HL-60 (cell line): ENCODE results near the gene BMAL1.
"Not testable (repeated sequence)": the region's sequence is repeated elsewhere in the genome, so short reads cannot be mapped to it uniquely, and the experiment has no call there.

Experiments
- DNase-seq, 2 experiments: peaks; one replicate each; pipeline ENCODE4 v3.0.0-alpha.2; 2010 to 2020; ENCODE audit warnings: low read depth in 1 of 2, low spot score in 1 of 2
- H3K27ac ChIP-seq: fragments of 250-450 bp; sonication (Bioruptor Pico); replicated peaks from 2 replicates; pipeline ENCODE4 v1.5.1; 2020; ENCODE audit warnings: mild to moderate bottlenecking, moderate library complexity
- H3K27me3 ChIP-seq: fragments of 250-450 bp; sonication (Bioruptor Pico); 2 replicates; pipeline ENCODE4 v1.5.1; 2021; ENCODE audit warnings: mild to moderate bottlenecking, moderate library complexity; ENCODE audit not compliant: insufficient read depth, poor library complexity, severe bottlenecking
- H3K4me3 ChIP-seq: replicated peaks from 2 replicates; pipeline ENCODE4 v1.5.1; 2011; ENCODE audit warnings: mild to moderate bottlenecking, control low read depth, low read length; ENCODE audit not compliant: insufficient read depth
- CTCF ChIP-seq: IDR thresholded peaks from one replicate; pipeline ENCODE4 v1.5.1; 2011; ENCODE audit warnings: low read length, control low read depth, inconsistent platforms; ENCODE audit not compliant: insufficient read depth
- GABPA ChIP-seq: IDR thresholded peaks from 2 replicates; pipeline ENCODE4 v1.6.1; 2012; ENCODE audit warnings: low read depth
- POLR2AphosphoS5 ChIP-seq: IDR thresholded peaks from 2 replicates; pipeline ENCODE4 v1.6.1; 2012; ENCODE audit warnings: low read depth
- SPI1 ChIP-seq: IDR thresholded peaks from 2 replicates; pipeline ENCODE4 v1.6.1; 2012; ENCODE audit warnings: low read depth, mild to moderate bottlenecking, borderline replicate concordance
- TF ChIP-seq, protein P1 (sequence below): IDR thresholded peaks from 2 replicates; pipeline ENCODE4 v1.6.1; 2012; ENCODE audit warnings: low read depth; ENCODE audit not compliant: insufficient replicate concordance

Gene BMAL1

DNA sequence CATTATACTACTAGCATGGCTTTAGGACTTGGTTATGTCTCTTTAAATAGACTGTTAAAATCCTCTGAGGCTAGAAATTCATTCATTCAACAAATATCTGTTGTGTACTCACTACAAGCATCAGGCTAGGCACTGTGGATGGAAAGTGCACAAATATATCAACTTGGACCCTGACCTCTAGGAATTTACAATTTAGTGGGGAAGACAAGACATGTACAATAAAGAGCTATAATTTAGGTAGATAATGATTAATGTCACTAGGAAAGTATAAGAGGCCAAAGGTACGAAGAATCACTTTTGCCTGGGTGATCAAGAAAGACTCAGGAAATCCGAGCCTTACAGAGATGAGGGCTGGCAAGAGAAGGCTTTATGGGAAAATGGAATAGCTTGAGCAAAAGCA, 25.6 kb upstream of the BMAL1 start:
- no peak overlapping the region for H3K4me3 ChIP-seq
- H3K27ac ChIP-seq: no peak overlapping the region
- TF ChIP-seq GABPA (no peak), CTCF (no peak), SPI1 (no peak), POLR2AphosphoS5 (no peak)
- TF ChIP-seq, protein P1, sequence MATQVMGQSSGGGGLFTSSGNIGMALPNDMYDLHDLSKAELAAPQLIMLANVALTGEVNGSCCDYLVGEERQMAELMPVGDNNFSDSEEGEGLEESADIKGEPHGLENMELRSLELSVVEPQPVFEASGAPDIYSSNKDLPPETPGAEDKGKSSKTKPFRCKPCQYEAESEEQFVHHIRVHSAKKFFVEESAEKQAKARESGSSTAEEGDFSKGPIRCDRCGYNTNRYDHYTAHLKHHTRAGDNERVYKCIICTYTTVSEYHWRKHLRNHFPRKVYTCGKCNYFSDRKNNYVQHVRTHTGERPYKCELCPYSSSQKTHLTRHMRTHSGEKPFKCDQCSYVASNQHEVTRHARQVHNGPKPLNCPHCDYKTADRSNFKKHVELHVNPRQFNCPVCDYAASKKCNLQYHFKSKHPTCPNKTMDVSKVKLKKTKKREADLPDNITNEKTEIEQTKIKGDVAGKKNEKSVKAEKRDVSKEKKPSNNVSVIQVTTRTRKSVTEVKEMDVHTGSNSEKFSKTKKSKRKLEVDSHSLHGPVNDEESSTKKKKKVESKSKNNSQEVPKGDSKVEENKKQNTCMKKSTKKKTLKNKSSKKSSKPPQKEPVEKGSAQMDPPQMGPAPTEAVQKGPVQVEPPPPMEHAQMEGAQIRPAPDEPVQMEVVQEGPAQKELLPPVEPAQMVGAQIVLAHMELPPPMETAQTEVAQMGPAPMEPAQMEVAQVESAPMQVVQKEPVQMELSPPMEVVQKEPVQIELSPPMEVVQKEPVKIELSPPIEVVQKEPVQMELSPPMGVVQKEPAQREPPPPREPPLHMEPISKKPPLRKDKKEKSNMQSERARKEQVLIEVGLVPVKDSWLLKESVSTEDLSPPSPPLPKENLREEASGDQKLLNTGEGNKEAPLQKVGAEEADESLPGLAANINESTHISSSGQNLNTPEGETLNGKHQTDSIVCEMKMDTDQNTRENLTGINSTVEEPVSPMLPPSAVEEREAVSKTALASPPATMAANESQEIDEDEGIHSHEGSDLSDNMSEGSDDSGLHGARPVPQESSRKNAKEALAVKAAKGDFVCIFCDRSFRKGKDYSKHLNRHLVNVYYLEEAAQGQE: no peak
- peaks cover 5% of the 10 kb centered on the region for H3K27me3 ChIP-seq
- no peak for DNase-seq

DNA sequence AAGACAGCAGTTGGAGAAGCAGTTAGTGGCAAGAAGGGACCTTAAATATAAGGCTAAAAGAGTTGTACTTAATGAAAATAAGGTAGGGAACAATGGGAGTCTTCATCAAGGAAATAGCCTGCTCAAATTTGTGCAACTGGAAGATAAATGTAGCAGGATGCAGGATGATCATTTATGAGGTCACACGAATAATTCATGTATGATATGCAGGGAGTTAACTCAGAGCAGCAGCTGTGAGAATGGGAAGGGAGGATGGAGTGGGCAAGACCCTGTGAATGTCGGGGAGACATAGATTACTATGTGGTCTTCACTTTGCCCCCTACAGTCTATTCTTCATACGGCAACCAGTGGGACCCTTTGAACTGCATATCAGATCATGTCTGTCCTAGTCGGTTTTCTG, 25.2 kb upstream of the BMAL1 start:
- Histone ChIP-seq H3K27me3 (peaks cover 5% of the 10 kb centered on the region), H3K4me3 (no peak overlapping the region), H3K27ac (no peak overlapping the region)
- TF ChIP-seq GABPA: no peak
- no peak for TF ChIP-seq CTCF
- no peak for TF ChIP-seq POLR2AphosphoS5
- no peak for TF ChIP-seq SPI1
- TF ChIP-seq, protein P1: no peak
- DNase-seq: no peak

GRCh38 chr11:13256216-13256615, 21.4 kb upstream of the BMAL1 start:
- Histone ChIP-seq H3K27ac (no peak overlapping the region), H3K4me3 (no peak overlapping the region), H3K27me3 (peaks cover 6% of the 10 kb centered on the region)
- no peak for DNase-seq
- TF ChIP-seq POLR2AphosphoS5: no peak
- TF ChIP-seq, protein P1: no peak
- no peak for TF ChIP-seq SPI1
- no peak for TF ChIP-seq CTCF
- no peak for TF ChIP-seq GABPA

DNA sequence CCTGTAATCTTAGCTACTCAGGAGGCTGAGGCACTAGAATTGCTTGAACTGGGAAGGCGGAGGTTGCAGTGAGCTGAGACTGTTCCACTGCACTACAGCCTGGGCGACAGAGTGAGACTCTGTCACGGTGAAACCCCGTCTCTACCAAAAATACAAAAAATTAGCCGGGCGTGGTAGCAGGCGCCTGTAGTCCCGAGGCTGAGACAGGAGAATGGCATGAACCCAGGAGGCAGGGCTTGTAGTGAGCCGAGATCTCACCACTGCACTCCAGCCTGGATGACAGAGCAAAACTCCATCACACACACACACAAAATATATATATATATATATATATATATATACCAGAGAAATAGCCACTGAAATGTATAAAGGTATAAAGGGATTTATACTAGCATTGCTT, 19.5 kb upstream of the BMAL1 start:
- not testable (repeated sequence) for H3K4me3 ChIP-seq, H3K27me3 ChIP-seq, DNase-seq, H3K27ac ChIP-seq
